Left lung (tissue), 10 donors: Measurements from ENCODE around the gene CDK14. TPM values are rescaled to one million over a fixed set of nuclear protein-coding genes. Genes with fewer than 3 reads are reported as not detected.

Experiments used
- ATAC-seq: fragments of 200-7000 bp; cut with Tn5 transposase; one replicate; pipeline ENCODE4 v1.9.1; 2020; ENCODE audit warnings: moderate library complexity
- DNase-seq, 4 donors: peaks; one replicate each; pipeline ENCODE4 v3.0.0-alpha.2; 2013 to 2020
- H3K27ac ChIP-seq, 2 donors: fragments of 200-600 bp; sonication (generic) in 1 of 2; one replicate each; pipeline versions ENCODE4 v1.5.0 to v1.8.0; 2020 to 2021
- H3K27me3 ChIP-seq, 2 donors: fragments of 200-600 bp; sonication (generic) in 1 of 2; one replicate each; pipeline versions ENCODE4 v1.5.0 to v1.8.0; 2020 to 2021
- H3K36me3 ChIP-seq, 2 donors: fragments of 200-600 bp; sonication (generic) in 1 of 2; one replicate each; pipeline versions ENCODE4 v1.5.0 to v1.8.0; 2020 to 2021
- H3K4me1 ChIP-seq, 2 donors: fragments of 200-600 bp; one replicate each; pipeline ENCODE4 v1.8.0; 2021
- H3K4me3 ChIP-seq, 2 donors: fragments of 200-600 bp; sonication (generic) in 1 of 2; one replicate each; pipeline versions ENCODE4 v1.5.0 to v1.8.0; 2020 to 2021; ENCODE audit warnings: mild to moderate bottlenecking in 1 of 2
- H3K9me3 ChIP-seq, 2 donors: fragments of 200-600 bp; sonication (generic) in 1 of 2; one replicate each; pipeline versions ENCODE4 v1.5.0 to v1.8.0; 2020 to 2021
- intact Hi-C, 2 donors: fragments of 100-400 bp; cut with DNase I; formaldehyde crosslinking; loops; one replicate each; pipeline versions ENCODE4 v1.11.2 to v1.14.2; 2022
- polyA plus RNA-seq, 6 donors: library from polyadenylated mRNA; unstranded; fragments of 120-200 nt; gene quantifications; one replicate each; pipeline ENCODE4 v1.2.1, GENCODE V29; 2013; ENCODE audit not compliant: insufficient read length in 6 of 6
- total RNA-seq, 2 donors: library from RNA; stranded (reverse); fragmentation: NEBNext Ultra II Directional; extraction: Animal tissue kit (Norgen Biotek cat#: 25700); gene quantifications; one replicate each; pipeline ENCODE4 v1.2.1, GENCODE V29; 2021
- TF ChIP-seq, protein P1 (sequence below), 2 donors: fragments of 200-600 bp; sonication (generic) in 1 of 2; IDR thresholded peaks; one replicate each; pipeline versions ENCODE4 v1.5.0 to v1.8.0; 2021; ENCODE audit warnings: antibody characterized with exemption in 2 of 2
- donor health status: DM: no; HTN: yes; CAD: no.
- donor health status: DM: no; HTN: no; CAD: no.

The CDK14 gene
- total and polyA plus RNA-seq, 8 donors, result 24.1 to 45.1 (median 30.0) TPM

DNA sequence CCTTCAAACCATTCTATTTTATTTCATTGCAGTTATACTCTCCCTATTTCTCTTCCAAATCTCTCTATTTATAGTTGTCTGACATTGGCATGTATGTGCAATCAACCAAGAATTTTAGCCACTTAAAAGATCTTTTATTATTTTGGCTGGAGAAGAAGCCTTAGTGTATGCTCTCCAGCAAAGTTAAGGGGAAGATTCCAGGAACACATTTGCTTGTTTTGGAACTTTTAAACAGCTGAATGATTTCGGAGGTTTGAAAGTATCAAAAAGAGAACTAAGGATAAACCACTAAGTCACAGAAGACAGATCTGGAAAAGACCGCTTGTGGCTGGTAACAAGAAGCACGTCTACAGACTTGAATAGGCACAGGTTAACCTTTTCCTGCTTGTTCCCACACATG, 485.9 kb downstream of the CDK14 start:
- Histone ChIP-seq H3K4me1 (peaks cover 0 to 5% of the 10 kb centered on the region in 2 donors), H3K27me3 (no peaks in the 10 kb centered on the region), H3K27ac (peak overlapping the region in 1 of 2 donors; percentile 49), H3K36me3 (no peaks in the 10 kb centered on the region), H3K9me3 (no peaks in the 10 kb centered on the region), H3K4me3 (no peak overlapping the region)
- peak; percentile 42 for ATAC-seq
- DNase-seq, result peak in 1 of 4 donors; percentile 40
- intact Hi-C loops, result loop anchor here in 1 of 2 donors (10.0 kb wide), 2 partner anchors 183 to 553 kb away; partner anchors contain the start of gene FZD1
- TF ChIP-seq, protein P1, sequence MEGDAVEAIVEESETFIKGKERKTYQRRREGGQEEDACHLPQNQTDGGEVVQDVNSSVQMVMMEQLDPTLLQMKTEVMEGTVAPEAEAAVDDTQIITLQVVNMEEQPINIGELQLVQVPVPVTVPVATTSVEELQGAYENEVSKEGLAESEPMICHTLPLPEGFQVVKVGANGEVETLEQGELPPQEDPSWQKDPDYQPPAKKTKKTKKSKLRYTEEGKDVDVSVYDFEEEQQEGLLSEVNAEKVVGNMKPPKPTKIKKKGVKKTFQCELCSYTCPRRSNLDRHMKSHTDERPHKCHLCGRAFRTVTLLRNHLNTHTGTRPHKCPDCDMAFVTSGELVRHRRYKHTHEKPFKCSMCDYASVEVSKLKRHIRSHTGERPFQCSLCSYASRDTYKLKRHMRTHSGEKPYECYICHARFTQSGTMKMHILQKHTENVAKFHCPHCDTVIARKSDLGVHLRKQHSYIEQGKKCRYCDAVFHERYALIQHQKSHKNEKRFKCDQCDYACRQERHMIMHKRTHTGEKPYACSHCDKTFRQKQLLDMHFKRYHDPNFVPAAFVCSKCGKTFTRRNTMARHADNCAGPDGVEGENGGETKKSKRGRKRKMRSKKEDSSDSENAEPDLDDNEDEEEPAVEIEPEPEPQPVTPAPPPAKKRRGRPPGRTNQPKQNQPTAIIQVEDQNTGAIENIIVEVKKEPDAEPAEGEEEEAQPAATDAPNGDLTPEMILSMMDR (IDR thresholded peaks at IDR 0.05), result no peak

DNA sequence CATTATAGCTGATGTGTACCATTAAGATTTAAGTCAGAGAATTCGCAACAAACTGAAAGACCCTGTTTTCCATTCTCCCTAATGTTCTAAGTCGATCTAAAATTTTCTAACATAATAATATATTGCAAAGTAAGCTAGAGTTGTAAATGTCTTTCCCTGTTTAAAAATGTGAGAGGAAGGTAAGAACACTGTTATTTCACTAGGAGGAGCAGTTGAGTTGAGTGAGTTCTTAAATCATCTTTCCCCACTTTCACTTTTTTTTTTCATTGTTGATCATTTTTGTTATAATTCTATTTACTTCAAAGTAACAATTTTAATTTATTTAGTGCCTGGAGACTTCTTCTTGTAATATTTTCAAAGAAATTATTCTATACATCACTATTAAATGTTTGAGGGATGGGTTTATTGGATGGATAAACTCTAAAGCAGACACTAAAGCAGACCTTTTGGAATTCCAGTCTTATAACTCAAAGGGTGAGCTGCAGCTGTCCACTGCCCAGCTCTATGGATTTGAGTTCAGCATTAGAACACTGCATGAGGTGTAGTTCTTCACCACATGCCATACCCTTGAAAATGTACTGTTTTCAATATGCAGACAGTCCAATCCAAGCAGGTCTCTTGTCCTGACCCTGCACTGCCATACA, 486.9 kb downstream of the CDK14 start:
- H3K36me3 ChIP-seq, result no peaks in the 10 kb centered on the region
- no peaks in the 10 kb centered on the region for H3K27me3 ChIP-seq
- intact Hi-C loops, result loop anchor here in 1 of 2 donors (10.0 kb wide), 2 partner anchors 182 to 552 kb away; partner anchors contain the start of gene FZD1
- peak overlapping the region in 1 of 2 donors; percentile 49 for H3K27ac ChIP-seq
- DNase-seq (peak in 1 of 4 donors; percentile 45), ATAC-seq (peak; percentile 73)
- peaks cover 0 to 5% of the 10 kb centered on the region in 2 donors for H3K4me1 ChIP-seq
- no peak overlapping the region for H3K4me3 ChIP-seq
- TF ChIP-seq, protein P1 (IDR thresholded peaks at IDR 0.05), result peak; percentile 24 to 44
- no peaks in the 10 kb centered on the region for H3K9me3 ChIP-seq

DNA sequence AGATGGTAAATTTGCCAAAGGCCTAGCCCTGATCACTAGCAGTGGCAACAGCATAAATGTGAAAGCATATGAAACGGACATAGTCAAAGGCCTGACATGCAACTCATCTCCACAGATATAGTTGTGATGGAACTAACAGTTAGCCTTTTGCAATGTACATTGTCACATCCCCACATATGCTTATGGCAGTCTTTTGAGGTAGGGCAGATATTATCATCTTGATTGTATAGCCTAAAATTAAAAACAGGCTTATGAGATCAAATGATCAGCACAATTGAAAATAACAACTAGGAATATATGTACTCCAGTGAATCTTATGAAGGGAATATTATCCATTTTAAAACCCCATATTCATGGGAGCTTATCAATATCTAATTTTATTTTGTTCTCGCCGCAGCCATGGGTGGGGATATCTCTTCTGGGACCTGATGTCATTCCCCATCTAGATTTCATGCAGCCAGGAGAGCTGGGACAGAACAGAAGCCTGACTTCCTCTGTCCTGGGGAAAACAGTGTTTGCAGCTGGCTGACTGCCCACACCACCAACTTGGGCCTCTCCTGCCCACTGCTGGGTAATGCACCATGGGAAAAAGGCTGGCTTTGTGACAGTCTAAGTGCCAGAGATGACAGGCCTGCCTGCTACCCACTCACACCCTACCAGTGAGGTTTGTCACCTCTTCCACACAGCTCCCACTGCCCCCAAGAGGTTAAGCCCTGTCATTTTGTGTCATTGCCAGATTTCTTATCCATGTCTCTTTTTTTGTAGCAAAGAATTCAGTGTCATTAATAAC, 487.9 kb downstream of the CDK14 start:
- no peak overlapping the region for H3K27ac ChIP-seq
- no peaks in the 10 kb centered on the region for H3K36me3 ChIP-seq
- intact Hi-C loops, result loop anchor here in 1 of 2 donors (10.0 kb wide), 2 partner anchors 181 to 551 kb away; partner anchors contain the start of gene FZD1
- DNase-seq, result no peak
- ATAC-seq, result no peak
- H3K9me3 ChIP-seq, result no peaks in the 10 kb centered on the region
- no peak overlapping the region for H3K4me3 ChIP-seq
- H3K4me1 ChIP-seq, result peaks cover 0 to 5% of the 10 kb centered on the region in 2 donors
- TF ChIP-seq, protein P1 (IDR thresholded peaks at IDR 0.05), result no peak
- H3K27me3 ChIP-seq, result no peaks in the 10 kb centered on the region

GRCh38 chr7:91085175-91085574, 489.1 kb downstream of the CDK14 start:
- Histone ChIP-seq H3K27ac (no peak overlapping the region), H3K4me1 (peaks cover 0 to 5% of the 10 kb centered on the region in 2 donors), H3K36me3 (no peaks in the 10 kb centered on the region), H3K27me3 (no peaks in the 10 kb centered on the region), H3K9me3 (no peaks in the 10 kb centered on the region), H3K4me3 (no peak overlapping the region)
- ATAC-seq, result no peak
- TF ChIP-seq, protein P1 (IDR thresholded peaks at IDR 0.05), result no peak
- intact Hi-C loops, result loop anchor here in 1 of 2 donors (10.0 kb wide), 2 partner anchors 180 to 550 kb away; partner anchors contain the start of gene FZD1
- no peak for DNase-seq

GRCh38 chr7:91086200-91086599, 490.1 kb downstream of the CDK14 start:
- TF ChIP-seq, protein P1 (IDR thresholded peaks at IDR 0.05), result no peak
- intact Hi-C loops, result loop anchor here in 1 of 2 donors (10.0 kb wide), 2 partner anchors 179 to 549 kb away; partner anchors contain the start of gene FZD1
- Histone ChIP-seq H3K36me3 (no peaks in the 10 kb centered on the region), H3K27ac (no peak overlapping the region), H3K4me1 (peaks cover 0 to 5% of the 10 kb centered on the region in 2 donors), H3K9me3 (no peaks in the 10 kb centered on the region), H3K27me3 (no peaks in the 10 kb centered on the region), H3K4me3 (no peak overlapping the region)
- ATAC-seq, result no peak
- DNase-seq, result no peak
